ENCODE data around the gene SYDE2. TPM values are rescaled to one million over a fixed set of nuclear protein-coding genes. Genes with fewer than 3 reads are reported as not detected.

Gene SYDE2
- polyA plus RNA-seq, 1 of the 3 experiments (the other 2 are of a cell fraction), result not detected

DNA sequence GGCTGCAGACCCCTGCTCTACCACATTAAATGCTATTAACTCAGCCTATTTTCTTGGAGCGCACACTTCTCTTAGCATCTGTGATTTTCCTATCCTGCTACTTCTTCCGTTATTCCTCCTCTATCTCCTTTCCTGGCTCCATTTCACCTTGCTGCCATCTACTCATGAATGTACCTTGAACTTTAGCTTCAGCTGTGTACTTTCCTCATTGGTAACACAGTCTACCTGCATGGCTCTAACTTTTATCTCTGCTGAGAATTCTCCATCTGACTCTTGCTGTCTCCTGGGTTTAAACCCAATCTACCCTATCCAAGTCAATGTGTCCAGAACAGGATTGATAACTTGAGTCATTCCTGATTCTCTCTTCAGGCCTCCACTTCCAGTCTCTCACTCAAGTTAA, 84.9 kb downstream of the SYDE2 start:
- DNase-seq, result no peak
- Histone ChIP-seq H3K79me2 (ENCODE audit: insufficient read depth) (no peaks in the 10 kb centered on the region), H3K4me1 (ENCODE audit: control insufficient read depth in 1 of 2, insufficient read depth in 2 of 2, low read depth in 1 of 2, low read length in 1 of 2) (no peaks in the 10 kb centered on the region), H3K4me3 (ENCODE audit: low read depth in 2 of 2, low read length in 1 of 2) (no peak overlapping the region), H2AFZ (ENCODE audit: low read depth) (no peak overlapping the region), H3K9ac (no peak overlapping the region), H3K4me2 (no peak overlapping the region), H3K27ac (ENCODE audit: low read depth in 2 of 2, low read length in 1 of 2) (no peak overlapping the region), H4K20me1 (ENCODE audit: insufficient read depth) (no peaks in the 10 kb centered on the region), H3K9me3 (no peaks in the 10 kb centered on the region), H3K9me2 (no peaks in the 10 kb centered on the region), H3F3A (replicated peaks; ENCODE audit: insufficient read depth) (no peaks in the 10 kb centered on the region), H3K27me3 (ENCODE audit: insufficient read depth) (peaks cover 6% of the 10 kb centered on the region; the same call in 1 of the 2 replicates), H3K36me3 (replicated peaks in 1 of 2; ENCODE audit: control insufficient read depth in 1 of 2, insufficient read depth in 2 of 2, low read length in 1 of 2) (no peaks in the 10 kb centered on the region)
- CTCF ChIA-PET, result no interaction called here
- TF ChIP-seq, protein P1, sequence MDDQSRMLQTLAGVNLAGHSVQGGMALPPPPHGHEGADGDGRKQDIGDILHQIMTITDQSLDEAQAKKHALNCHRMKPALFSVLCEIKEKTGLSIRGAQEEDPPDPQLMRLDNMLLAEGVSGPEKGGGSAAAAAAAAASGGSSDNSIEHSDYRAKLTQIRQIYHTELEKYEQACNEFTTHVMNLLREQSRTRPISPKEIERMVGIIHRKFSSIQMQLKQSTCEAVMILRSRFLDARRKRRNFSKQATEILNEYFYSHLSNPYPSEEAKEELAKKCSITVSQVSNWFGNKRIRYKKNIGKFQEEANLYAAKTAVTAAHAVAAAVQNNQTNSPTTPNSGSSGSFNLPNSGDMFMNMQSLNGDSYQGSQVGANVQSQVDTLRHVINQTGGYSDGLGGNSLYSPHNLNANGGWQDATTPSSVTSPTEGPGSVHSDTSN (IDR thresholded peaks at IDR 0.05), result no peak
- TF ChIP-seq, protein P2, sequence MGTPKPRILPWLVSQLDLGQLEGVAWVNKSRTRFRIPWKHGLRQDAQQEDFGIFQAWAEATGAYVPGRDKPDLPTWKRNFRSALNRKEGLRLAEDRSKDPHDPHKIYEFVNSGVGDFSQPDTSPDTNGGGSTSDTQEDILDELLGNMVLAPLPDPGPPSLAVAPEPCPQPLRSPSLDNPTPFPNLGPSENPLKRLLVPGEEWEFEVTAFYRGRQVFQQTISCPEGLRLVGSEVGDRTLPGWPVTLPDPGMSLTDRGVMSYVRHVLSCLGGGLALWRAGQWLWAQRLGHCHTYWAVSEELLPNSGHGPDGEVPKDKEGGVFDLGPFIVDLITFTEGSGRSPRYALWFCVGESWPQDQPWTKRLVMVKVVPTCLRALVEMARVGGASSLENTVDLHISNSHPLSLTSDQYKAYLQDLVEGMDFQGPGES (IDR thresholded peaks at IDR 0.05; ENCODE audit: low read depth, low read length), result no peak
- TF ChIP-seq EP300 (IDR thresholded peaks at IDR 0.05; ENCODE audit: borderline replicate concordance in 1 of 2, low read depth in 1 of 2, low read length in 1 of 2) (no peak), GABPA (IDR thresholded peaks at IDR 0.05; ENCODE audit: low read depth) (no peak), NFIC (IDR thresholded peaks at IDR 0.05; ENCODE audit: borderline replicate concordance) (no peak), RXRA (IDR thresholded peaks at IDR 0.05; ENCODE audit: borderline replicate concordance, low read depth) (no peak)
- TF ChIP-seq, protein P3, sequence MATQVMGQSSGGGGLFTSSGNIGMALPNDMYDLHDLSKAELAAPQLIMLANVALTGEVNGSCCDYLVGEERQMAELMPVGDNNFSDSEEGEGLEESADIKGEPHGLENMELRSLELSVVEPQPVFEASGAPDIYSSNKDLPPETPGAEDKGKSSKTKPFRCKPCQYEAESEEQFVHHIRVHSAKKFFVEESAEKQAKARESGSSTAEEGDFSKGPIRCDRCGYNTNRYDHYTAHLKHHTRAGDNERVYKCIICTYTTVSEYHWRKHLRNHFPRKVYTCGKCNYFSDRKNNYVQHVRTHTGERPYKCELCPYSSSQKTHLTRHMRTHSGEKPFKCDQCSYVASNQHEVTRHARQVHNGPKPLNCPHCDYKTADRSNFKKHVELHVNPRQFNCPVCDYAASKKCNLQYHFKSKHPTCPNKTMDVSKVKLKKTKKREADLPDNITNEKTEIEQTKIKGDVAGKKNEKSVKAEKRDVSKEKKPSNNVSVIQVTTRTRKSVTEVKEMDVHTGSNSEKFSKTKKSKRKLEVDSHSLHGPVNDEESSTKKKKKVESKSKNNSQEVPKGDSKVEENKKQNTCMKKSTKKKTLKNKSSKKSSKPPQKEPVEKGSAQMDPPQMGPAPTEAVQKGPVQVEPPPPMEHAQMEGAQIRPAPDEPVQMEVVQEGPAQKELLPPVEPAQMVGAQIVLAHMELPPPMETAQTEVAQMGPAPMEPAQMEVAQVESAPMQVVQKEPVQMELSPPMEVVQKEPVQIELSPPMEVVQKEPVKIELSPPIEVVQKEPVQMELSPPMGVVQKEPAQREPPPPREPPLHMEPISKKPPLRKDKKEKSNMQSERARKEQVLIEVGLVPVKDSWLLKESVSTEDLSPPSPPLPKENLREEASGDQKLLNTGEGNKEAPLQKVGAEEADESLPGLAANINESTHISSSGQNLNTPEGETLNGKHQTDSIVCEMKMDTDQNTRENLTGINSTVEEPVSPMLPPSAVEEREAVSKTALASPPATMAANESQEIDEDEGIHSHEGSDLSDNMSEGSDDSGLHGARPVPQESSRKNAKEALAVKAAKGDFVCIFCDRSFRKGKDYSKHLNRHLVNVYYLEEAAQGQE (IDR thresholded peaks at IDR 0.05; ENCODE audit: low read depth, low read length), result no peak
- TF ChIP-seq, protein P4, sequence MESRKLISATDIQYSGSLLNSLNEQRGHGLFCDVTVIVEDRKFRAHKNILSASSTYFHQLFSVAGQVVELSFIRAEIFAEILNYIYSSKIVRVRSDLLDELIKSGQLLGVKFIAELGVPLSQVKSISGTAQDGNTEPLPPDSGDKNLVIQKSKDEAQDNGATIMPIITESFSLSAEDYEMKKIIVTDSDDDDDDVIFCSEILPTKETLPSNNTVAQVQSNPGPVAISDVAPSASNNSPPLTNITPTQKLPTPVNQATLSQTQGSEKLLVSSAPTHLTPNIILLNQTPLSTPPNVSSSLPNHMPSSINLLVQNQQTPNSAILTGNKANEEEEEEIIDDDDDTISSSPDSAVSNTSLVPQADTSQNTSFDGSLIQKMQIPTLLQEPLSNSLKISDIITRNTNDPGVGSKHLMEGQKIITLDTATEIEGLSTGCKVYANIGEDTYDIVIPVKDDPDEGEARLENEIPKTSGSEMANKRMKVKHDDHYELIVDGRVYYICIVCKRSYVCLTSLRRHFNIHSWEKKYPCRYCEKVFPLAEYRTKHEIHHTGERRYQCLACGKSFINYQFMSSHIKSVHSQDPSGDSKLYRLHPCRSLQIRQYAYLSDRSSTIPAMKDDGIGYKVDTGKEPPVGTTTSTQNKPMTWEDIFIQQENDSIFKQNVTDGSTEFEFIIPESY (IDR thresholded peaks at IDR 0.05; ENCODE audit: borderline replicate concordance, low read depth), result no peak
- POLR2A ChIA-PET, result no interaction called here
- 47% methylated on average over 2 of the region's 2 CpGs for WGBS (ENCODE audit: low lambda C conversion rate)
